GM19372 (cell line): ENCODE data around the gene SLC49A4.

Source experiments
- ATAC-seq: cut with Tn5 transposase; IDR thresholded peaks from one replicate; pipeline ENCODE4 v1.9.1; 2021; ENCODE audit warnings: mild to moderate bottlenecking, low read depth, moderate library complexity; ENCODE audit not compliant: unreplicated experiment

The SLC49A4 gene

GRCh38 chr3:122784436-122784835, 10.4 kb upstream of the SLC49A4 start:
- no peak for ATAC-seq

GRCh38 chr3:122785231-122785630, 9.6 kb upstream of the SLC49A4 start:
- ATAC-seq: no peak

DNA sequence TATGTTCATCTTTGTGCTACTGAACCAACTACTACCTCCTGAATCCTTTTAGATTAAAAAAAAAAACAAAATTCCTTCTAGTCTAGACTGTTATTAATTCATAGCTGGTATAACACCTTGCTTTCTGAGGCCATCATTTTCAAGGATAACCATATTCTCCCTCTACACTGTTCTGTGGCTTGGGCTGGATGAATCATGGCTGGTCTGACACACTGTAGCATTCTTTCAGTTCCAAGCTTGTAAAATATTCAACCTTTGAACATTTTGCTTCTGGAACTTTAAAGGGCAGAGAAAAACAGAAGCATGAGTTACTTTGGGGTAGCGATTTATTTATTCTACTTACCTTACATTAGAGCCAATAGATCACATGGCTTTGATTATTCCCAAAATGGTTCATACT, 8.8 kb upstream of the SLC49A4 start:
- no peak for ATAC-seq

GRCh38 chr3:122787872-122788271, 7.0 kb upstream of the SLC49A4 start:
- no peak for ATAC-seq

DNA sequence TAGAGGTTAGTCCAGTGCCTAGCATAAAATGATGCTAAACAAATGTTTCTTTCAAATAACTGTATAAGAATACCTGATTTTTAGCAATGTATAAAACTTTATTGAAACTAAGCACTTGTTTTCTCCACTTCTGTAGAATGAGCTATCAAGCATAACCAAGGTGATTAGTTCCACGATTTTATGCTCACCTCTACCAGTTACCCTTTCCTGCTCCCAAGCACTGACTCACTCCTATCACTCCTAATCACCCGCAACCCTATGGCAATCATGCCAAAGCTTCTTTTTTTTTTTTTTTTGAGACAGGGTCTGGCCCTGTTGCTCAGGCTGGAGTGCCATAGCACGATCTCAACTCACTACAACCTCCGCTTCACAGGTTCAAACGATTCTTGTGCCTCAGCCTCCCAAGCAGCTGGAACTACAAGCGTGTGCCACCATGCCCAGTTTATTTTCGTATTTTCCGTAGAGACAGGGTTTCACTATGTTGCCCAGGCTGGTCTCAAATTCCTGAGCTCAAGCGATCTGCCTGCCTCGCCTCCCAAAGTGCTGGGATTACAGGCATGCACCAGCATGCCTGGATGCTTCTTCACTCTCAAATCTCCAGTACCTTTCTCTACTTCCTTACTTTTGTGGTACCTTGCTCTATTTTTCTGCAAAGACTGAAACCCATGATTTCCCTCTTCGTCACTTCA, 5.1 kb upstream of the SLC49A4 start:
- ATAC-seq: no peak

DNA sequence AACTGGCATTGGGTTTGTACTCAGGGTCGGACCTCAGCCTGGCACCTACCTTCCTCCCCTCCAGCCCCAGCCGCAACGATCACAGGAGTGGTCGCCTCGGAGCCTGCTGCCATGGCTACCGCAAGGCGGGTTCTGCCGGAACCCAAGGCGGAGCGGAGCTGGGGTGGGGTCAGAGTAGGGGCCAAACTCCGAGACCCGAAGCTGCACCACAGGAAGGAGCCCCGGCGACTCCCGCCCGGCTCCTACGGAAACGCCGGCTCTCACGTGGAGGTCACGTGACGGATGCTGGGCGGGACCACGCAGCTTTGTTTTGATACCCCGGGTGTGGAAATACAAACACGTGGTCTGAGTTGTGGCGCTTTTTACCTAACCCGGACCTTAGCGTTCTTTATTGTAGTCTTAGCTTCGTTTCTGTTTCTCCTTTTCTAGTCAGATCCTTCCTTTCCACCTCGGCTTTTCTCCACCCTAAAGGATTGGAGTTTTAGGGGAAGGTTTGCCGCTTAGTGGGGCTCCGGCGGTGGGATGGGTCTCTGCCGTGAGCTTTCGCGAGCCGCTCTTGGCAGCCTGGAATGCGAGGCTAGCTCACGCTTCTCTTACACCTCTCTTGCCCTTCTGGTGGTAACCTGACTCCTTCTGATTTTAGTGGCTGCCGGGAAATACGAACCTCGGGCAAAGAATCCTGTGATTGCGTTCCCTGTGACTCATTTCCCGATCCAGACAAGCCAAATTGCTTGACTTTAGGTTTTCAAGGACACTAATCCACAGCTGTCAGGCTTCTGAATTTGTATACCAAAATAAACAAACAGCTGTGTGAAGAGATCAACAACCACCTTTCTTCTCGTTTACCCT, 1.1 kb upstream of the SLC49A4 start, which contains the start of gene HSPBAP1:
Gene HSPBAP1, minus strand, starts transcription at position 264 of the 849 bp plus-strand sequence. Its CDS starts 151 bp downstream, at position 113.
- ATAC-seq: peak; percentile 48

DNA sequence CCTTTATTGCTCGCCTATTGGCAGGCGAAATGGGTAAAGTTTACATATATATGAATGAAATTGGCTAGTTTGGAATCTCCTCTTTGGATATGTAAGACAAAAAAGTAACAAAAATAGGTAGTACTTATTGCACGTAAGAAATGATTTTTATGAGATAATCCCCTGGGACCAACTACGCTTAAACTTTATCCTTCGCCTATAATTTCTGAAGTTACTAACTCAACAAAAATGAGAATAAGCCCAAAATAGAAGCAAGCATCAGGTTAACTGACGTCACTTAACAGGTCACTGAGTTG, 438 bp upstream of the SLC49A4 start:
- no peak for ATAC-seq

DNA sequence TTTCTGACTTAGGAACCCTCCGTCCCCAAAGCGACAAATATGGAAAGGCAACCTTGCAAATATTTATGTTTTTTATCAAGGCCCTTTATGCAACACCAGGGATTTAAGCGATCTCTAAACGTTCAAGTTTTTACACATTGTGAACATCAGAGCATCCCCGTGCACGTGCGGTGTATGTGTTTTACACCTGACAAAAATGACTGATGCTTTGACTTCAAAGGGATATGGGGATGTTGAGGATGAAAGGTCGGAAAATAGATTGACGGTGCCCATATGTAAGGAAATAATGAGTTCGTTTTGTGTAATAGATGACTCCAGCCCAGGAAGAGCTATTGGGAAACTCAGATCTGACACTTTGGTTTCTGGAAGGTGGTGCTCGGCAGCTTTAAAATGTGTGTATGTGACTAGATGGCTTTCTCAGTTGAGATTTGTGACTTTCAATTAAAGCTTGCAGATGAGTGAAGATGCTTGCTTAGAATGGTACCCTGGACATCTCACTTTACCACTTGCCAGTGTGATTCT, 866 bp downstream of the SLC49A4 start:
- no peak for ATAC-seq

DNA sequence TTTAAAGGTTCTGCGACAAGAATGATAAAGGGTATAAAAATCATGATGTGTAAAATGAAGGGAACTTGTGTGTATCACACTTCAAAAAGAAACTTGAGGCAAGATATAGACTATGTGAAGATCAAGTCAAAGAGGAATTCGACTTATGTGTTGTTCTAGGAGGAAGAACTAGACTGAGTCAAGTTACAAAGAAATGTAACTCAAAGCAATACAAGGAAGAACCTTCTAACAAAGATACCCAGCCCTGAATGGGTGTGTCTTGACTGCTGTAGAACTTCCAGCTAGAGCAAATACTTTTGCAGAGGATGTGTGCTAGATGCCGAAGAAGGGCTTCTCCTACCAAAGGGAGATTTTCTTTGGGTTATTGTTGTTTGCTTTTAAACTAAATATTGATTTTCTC, 2.4 kb downstream of the SLC49A4 start:
- no peak for ATAC-seq

DNA sequence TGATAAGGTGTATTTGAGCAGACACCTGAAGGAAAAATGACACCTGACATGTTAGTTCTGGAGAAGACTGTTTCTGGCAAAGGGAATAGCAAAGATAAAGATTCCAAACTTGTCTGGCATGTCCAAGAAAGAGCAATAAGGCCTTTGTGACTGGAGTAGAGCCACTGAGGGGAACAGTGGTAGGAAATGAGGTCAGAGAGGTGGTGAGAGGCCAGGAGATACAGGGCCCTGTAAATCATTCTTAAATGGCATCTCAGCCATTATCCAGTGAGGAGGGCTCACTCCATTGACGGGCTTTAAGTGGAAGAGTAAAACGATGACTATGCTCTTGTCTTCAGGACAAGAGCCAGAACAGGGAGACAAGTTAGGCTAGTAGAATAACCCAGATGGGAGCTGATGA, 4.5 kb downstream of the SLC49A4 start:
- no peak for ATAC-seq

DNA sequence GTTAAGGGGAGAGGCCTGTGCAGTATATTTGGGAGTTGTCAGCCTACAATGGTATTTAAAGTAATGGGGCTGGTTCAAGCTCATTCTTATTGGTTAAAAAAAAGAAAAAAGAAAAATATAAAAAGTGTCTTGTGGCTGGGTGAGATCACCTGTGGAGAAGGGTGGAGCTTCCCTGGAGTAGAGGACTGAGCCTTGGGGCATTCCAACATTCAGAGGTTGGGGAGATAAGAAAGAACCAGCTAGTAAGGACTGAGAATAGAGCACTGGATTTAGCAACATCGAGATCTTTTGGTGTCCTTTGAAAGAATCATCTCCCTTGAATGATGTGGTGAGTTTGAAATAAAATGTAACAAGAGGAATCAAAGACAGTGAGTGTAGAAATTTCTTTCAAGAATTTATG, 5.2 kb downstream of the SLC49A4 start:
- ATAC-seq: no peak

GRCh38 chr3:122800706-122801237, 5.9 kb downstream of the SLC49A4 start:
- ATAC-seq: no peak

GRCh38 chr3:122802323-122802722, 7.5 kb downstream of the SLC49A4 start:
- no peak for ATAC-seq

DNA sequence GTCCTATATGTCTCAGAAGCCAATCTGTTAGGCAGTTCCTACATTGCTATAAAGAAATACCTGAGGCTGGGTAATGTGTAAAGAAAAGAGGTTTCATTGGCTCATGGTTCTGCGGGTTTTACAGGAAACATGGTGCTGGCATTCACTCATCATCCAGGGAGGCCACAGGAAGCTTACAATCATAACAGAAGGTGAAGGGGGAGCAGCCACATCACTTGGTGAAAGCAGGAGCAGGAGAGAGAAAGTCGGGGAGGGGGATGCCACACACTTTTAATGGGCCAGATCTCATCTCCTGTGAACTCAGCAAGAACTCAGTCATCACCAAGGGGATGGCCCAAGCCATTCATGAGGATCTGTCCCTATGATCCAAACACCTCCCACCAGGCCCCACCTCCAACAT, 9.1 kb downstream of the SLC49A4 start:
- ATAC-seq: no peak

DNA sequence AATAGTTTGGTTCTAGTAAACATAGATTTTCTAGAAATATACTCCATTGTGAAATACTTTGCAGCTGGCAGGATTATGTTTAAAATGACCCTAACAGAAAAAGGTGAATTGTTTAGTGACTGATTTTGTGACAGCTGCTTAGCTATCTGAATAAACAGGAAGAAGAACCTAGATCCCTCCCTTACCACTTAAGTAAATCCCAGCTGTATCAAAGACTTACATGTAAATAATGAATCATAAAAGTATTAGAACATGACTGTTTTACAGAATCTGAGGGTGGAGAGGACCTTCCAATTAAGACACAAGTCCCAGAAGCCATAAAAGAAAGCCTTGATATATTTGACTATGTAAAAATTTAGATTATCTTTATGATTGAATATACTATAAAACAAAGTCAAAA, 15.9 kb downstream of the SLC49A4 start:
- no peak for ATAC-seq

GRCh38 chr3:122816587-122816986, 21.7 kb downstream of the SLC49A4 start:
- ATAC-seq: no peak

- no peak for ATAC-seq
Measured at GRCh38 chr3:122824465-122825381, 29.9 kb downstream of the SLC49A4 start.

- no peak for ATAC-seq
Measured at GRCh38 chr3:122825460-122825859, 30.6 kb downstream of the SLC49A4 start.

DNA sequence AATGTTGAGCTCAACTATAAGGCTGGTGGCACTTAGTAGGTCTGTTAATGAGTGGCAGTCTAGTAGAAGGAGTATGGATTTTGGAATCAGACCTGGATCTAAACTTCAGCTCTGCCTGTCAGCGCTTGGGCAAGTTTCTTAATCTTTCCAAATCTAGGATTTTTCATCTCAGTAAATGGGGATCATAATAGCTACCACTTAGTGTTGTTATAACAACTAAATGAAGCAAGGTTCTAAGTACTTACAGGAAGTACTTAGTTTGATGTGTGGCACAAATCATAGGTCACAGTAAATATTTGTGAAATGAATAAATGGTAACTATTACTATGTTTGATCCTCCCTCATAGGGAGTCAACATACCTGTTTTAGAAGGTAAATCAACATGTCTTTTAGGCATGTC, 31.4 kb downstream of the SLC49A4 start:
- ATAC-seq: no peak

DNA sequence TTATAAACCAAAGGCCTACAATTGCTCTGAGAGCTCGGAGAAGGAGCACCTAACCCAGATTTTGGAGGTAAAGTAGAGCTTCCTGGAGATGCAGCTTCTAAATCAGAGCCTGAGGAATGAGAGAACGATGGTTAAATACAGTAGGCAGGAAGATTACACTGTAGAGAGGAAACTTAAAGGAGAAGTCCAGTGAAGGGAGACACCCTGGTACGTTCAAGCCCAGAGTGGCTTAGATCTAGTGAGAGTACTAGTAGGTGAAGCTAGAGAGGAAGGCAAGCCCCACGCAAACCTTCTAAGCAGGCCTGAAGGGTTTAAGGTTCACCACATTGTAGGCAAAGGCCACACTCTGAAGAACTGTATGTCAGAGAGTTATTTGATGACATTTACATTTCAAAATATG, 33.4 kb downstream of the SLC49A4 start:
- no peak for ATAC-seq

GRCh38 chr3:122835590-122835989, 40.7 kb downstream of the SLC49A4 start:
- no peak for ATAC-seq
